ENCODE data around the gene APOB. TPM values are rescaled to one million over a fixed set of nuclear protein-coding genes. Genes with fewer than 3 reads are reported as not detected.

Gene APOB
- total RNA-seq, 1 donor: under 0.01 TPM

DNA sequence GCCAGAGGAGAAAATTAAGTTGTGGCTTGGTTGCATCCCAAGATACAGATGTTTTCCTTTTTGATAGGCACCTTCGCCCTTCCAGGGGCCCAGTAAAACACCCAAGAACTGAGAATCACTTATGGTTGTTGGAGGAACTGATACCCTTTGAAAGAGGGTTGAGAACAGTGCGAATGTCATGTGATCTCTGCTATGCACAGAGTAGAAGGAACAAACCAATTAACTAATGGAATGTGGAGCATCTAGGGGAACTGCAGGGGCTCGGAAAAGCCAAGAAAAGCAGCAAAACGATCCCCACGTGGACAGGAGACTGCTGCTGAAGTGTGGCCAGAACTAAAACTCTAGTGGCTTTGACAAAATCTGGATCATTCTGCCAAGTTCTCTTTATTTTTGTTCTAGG is 58.8 kb downstream of the APOB start:
- no peak for DNase-seq (ENCODE audit: low read depth)
- no peak for TF ChIP-seq CTCF (IDR thresholded peaks at IDR 0.05; ENCODE audit: insufficient read depth, low read depth, low read length)
- H3K4me3 ChIP-seq (ENCODE audit: low read depth, low read length): no peak overlapping the region

GRCh38 chr2:20984408-20984807 is 59.5 kb downstream of the APOB start:
- H3K4me3 ChIP-seq (ENCODE audit: low read depth, low read length): no peak overlapping the region
- TF ChIP-seq CTCF (IDR thresholded peaks at IDR 0.05; ENCODE audit: insufficient read depth, low read depth, low read length): no peak
- DNase-seq (ENCODE audit: low read depth): no peak

DNA sequence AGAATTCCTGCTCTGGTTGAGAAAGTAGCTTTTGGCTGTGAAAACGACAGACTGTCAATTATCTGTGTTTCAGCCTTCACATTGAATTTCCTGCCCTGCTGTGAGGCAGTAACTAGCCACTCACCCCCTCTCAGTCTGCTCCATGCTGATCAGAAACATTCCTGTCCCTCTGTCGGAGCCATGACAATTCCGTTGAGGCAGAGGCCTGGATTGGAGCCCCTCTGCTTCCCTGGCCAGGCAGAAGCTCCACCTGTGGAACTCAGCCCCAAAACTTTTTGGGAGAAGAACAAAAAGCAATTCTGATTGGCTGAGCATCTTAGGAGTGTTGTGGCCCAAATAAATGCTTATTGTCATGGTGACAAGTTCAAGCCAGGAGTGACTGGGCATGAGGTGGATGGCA is 60.0 kb downstream of the APOB start:
- H3K4me3 ChIP-seq (ENCODE audit: low read depth, low read length): no peak overlapping the region
- TF ChIP-seq CTCF (IDR thresholded peaks at IDR 0.05; ENCODE audit: insufficient read depth, low read depth, low read length): no peak
- DNase-seq (ENCODE audit: low read depth): no peak

DNA sequence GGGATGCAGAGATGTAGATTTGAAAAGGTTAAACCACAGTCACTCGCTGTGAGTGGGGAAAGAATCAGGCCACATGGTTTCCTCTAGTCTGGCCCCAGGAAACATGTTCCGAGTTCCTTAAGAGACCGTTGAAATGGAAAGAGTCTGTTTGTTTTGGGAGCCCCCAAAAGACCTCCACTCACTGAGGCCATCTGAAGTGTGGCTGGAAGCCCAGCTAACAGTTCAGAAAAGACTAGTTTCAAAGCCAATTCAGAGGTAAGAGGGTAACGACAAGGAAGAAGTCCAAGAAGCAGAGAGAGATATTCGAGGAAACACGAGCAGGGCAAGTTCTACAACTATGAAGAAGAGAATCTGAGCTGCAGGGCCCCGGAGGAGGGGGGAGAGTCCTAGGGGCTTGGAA is 61.0 kb downstream of the APOB start:
- no peak for TF ChIP-seq CTCF (IDR thresholded peaks at IDR 0.05; ENCODE audit: insufficient read depth, low read depth, low read length)
- H3K4me3 ChIP-seq (ENCODE audit: low read depth, low read length): no peak overlapping the region
- DNase-seq (ENCODE audit: low read depth): no peak

GRCh38 chr2:20977520-20978180 is 66.2 kb downstream of the APOB start:
- DNase-seq (ENCODE audit: low read depth): no peak
- H3K4me3 ChIP-seq (ENCODE audit: low read depth, low read length): no peak overlapping the region
- TF ChIP-seq CTCF (IDR thresholded peaks at IDR 0.05; ENCODE audit: insufficient read depth, low read depth, low read length): no peak

- no peak overlapping the region for H3K4me3 ChIP-seq (ENCODE audit: low read depth, low read length)
- no peak for TF ChIP-seq CTCF (IDR thresholded peaks at IDR 0.05; ENCODE audit: insufficient read depth, low read depth, low read length)
- no peak for DNase-seq (ENCODE audit: low read depth)
Observed at GRCh38 chr2:20976527-20976926, 67.3 kb downstream of the APOB start.
